HepG2 (cell line): Measurements from ENCODE around the gene SLC2A8. TPM values are rescaled to one million over a fixed set of nuclear protein-coding genes. Genes with fewer than 3 reads are reported as not detected.

Experiments used
- AKNA ChIP-seq: sonication (generic); formaldehyde crosslinking; IDR thresholded peaks from 2 replicates; pipeline ENCODE4 v1.4.0; 2020; ENCODE audit warnings: missing genetic modification reagents, borderline replicate concordance
- CHCHD3 ChIP-seq: sonication (generic); formaldehyde crosslinking; IDR thresholded peaks from 2 replicates; pipeline ENCODE4 v1.8.0; 2022; ENCODE audit warnings: mild to moderate bottlenecking, missing genetic modification reagents, moderate library complexity
- ELK4 ChIP-seq: sonication (generic); formaldehyde crosslinking; IDR thresholded peaks from 2 replicates; pipeline ENCODE4 v1.9.0; 2021; ENCODE audit warnings: missing genetic modification reagents, borderline replicate concordance
- ESRRA ChIP-seq: sonication (generic); formaldehyde crosslinking; IDR thresholded peaks from 2 replicates; pipeline ENCODE4 v1.5.1; 2020; ENCODE audit warnings: mild to moderate bottlenecking, low read depth, missing genetic modification reagents
- MAX ChIP-seq: IDR thresholded peaks from 2 replicates; pipeline ENCODE4 v1.6.1; 2012; ENCODE audit warnings: inconsistent platforms
- RARG ChIP-seq: sonication (generic); formaldehyde crosslinking; IDR thresholded peaks from 2 replicates; pipeline ENCODE4 v1.4.0; 2020; ENCODE audit warnings: low read depth, mild to moderate bottlenecking, missing genetic modification reagents
- RBM39 ChIP-seq: fragments of 200-400 bp; formaldehyde crosslinking; IDR thresholded peaks from one replicate; pipeline ENCODE4 v1.6.1; 2018; ENCODE audit warnings: antibody characterized with exemption, mild to moderate bottlenecking, low read depth, low read length; ENCODE audit not compliant: poor library complexity, severe bottlenecking
- TFAP4 ChIP-seq: sonication (generic); IDR thresholded peaks from 2 replicates; pipeline ENCODE4 v1.6.1; 2016; ENCODE audit warnings: low read depth, borderline replicate concordance
- YY1 ChIP-seq: IDR thresholded peaks from 2 replicates; pipeline ENCODE4 v1.6.1; 2011; ENCODE audit warnings: low read length, low read depth, moderate library complexity, mild to moderate bottlenecking; ENCODE audit not compliant: insufficient read depth, insufficient replicate concordance
- ZBTB26 ChIP-seq: IDR thresholded peaks from 2 replicates; pipeline ENCODE4 v1.6.1; 2016; ENCODE audit warnings: missing compliant biosample characterization, missing genetic modification reagents, borderline replicate concordance
- ZNF326 ChIP-seq: sonication (generic); formaldehyde crosslinking; IDR thresholded peaks from 2 replicates; pipeline ENCODE4 v1.4.0; 2020; ENCODE audit warnings: missing genetic modification reagents, borderline replicate concordance
- ZNF687 ChIP-seq: sonication (generic); formaldehyde crosslinking; IDR thresholded peaks from 2 replicates; pipeline ENCODE4 v1.5.1; 2020; ENCODE audit warnings: mild to moderate bottlenecking, missing genetic modification reagents, moderate library complexity
- ZNF710 ChIP-seq: sonication (generic); formaldehyde crosslinking; IDR thresholded peaks from 2 replicates; pipeline ENCODE4 v1.5.0; 2020; ENCODE audit warnings: mild to moderate bottlenecking, missing genetic modification reagents, borderline replicate concordance
- polyA plus RNA-seq, 8 experiments: library from polyadenylated mRNA; depleted of rRNA in 3 of 8; stranded (reverse) in 7 of 8; unstranded in 1 of 8; fragments of >200 nt; fragmentation: Illumina TruSeq in 4 of 8; extraction: Trizol in 4 of 8; gene quantifications; 2 replicates each; pipeline versions ENCODE4 v1.2.1 to v1.2.3, GENCODE V29; 2011 to 2016; ENCODE audit warnings: low read depth in 4 of 8, missing spikeins in 1 of 8, mixed read lengths in 1 of 8; ENCODE audit not compliant: insufficient read depth in 1 of 8
- total RNA-seq, 5 experiments: library from RNA; depleted of rRNA; stranded (reverse); fragments of >200 nt; fragmentation: Illumina TruSeq; extraction: Trizol; gene quantifications; 2 replicates each; pipeline ENCODE4 v1.2.3, GENCODE V29; 2016; ENCODE audit warnings: low read depth in 1 of 5

The SLC2A8 gene
- total and polyA plus RNA-seq, 2 of the 13 experiments (the other 11 are each of a cell fraction or from before 2014, with no cell fraction given): 22.6 to 48.6 TPM

- no peak for TF ChIP-seq RBM39
- no peak for TF ChIP-seq RARG
- TF ChIP-seq YY1: peak; percentile 34
- no peak for TF ChIP-seq ZNF326 (CRISPR knock-in tag)
- peak; percentile 82; the same call in 1 of the 2 replicates for TF ChIP-seq ESRRA (CRISPR knock-in tag)
- TF ChIP-seq CHCHD3 (CRISPR knock-in tag): no peak
- peak; percentile 55 for TF ChIP-seq ZNF687 (CRISPR knock-in tag)
- TF ChIP-seq ELK4: no peak
- TF ChIP-seq AKNA (CRISPR knock-in tag): no peak
- TF ChIP-seq MAX: 0 out of 2 replicates have a peak, but pooled peaks have one; percentile 35
- TF ChIP-seq TFAP4: peak; percentile 51
- TF ChIP-seq ZBTB26 (CRISPR knock-in tag): no peak
- TF ChIP-seq ZNF710 (CRISPR knock-in tag): no peak
These were observed 24.1 kb downstream of the SLC2A8 start (continued) for GRCh38 chr9:127421057-127421456.
